ENCODE measurements around the gene NFIB. TPM values are rescaled to one million over a fixed set of nuclear protein-coding genes. Genes with fewer than 3 reads are reported as not detected.

Gene NFIB
- total and polyA plus RNA-seq, 2 donors (not counting 3 experiments of a cell fraction or from before 2014, with no cell fraction given) = 26.4 to 174 TPM

DNA sequence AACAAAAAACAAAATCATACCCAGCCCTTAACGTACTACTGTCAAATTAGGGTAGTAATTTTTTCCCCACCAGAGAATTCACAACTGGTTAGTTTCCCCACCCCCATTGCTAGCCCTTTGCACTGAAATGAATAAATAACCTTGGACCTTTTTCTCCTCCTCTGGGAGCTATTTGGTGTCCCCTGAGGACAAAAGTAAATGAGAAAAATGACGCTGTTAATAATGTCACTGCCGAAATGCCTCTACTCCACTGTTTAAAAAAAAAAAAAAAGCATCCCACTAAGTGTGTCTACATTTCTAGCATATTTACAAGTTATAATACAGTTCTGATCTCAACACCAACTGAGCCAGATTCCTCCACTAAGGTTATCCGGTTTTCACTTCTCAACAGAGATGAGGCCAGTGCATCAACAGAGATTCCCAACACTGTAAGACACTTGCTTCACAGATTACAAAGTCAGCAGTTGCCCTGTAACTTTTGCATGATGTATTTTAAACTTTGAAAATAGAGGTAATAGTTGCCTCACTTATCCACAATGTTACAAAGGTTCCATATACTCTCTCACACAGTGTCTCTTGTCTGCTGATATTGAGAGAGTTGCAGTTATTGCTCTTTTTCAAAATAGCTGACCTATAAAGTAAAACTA, 5.1 kb upstream of the NFIB start:
- H3K9me3 ChIP-seq (replicated peaks; ENCODE audit: control insufficient read depth, insufficient read depth, low read length) = no peaks in the 10 kb centered on the region
- peak overlapping the region; percentile 94 for H3K27ac ChIP-seq (ENCODE audit: insufficient read depth, low read depth, low read length)
- ChIA-PET POLR2A (interaction anchor here (0.6 kb wide), 1 partner anchor 731 kb away, joined by 4 read pairs; no protein-coding TSS in a partner anchor), CTCF (interaction anchor here (0.9 to 4.2 kb wide), 6 partner anchors 28 to 891 kb away, joined by 3 to 25 read pairs (median 3); no protein-coding TSS in a partner anchor)
- peaks cover 36% of the 10 kb centered on the region for H3K79me2 ChIP-seq (ENCODE audit: control insufficient read depth, insufficient read depth, low read length)
- intact Hi-C loops (cut with micrococcal nuclease) (loop anchor here (10.0 kb wide), 1 partner anchor 754 kb away; no protein-coding TSS in a partner anchor), dilution Hi-C loops (cut with MboI; ENCODE audit: extremely low pct_ligation_motif_present, low sequenced_read_pairs) (no loop called here)
- no TSS peak for BruUV-seq (replicated peaks)
- H3K27me3 ChIP-seq (ENCODE audit: control insufficient read depth in 2 of 2, insufficient read depth in 2 of 2, low read length in 2 of 2) = no peaks in the 10 kb centered on the region
- FAIRE-seq = no peak
- peak overlapping the region in 1 of 3 experiments; percentile 22 for H3K4me3 ChIP-seq (replicated peaks in 1 of 3; ENCODE audit: insufficient read depth in 1 of 3, low read depth in 1 of 3, low read length in 3 of 3)
- H3K9ac ChIP-seq (replicated peaks; ENCODE audit: extremely low read depth, insufficient read depth, low read length) = peak overlapping the region; percentile 24
- H3K36me3 ChIP-seq (ENCODE audit: control insufficient read depth in 2 of 2, extremely low read depth in 1 of 2, insufficient read depth in 2 of 2, low read length in 2 of 2) = no peaks in the 10 kb centered on the region
- H2AFZ ChIP-seq (ENCODE audit: low read depth, low read length) = no peak overlapping the region
- H4K20me1 ChIP-seq (replicated peaks; ENCODE audit: control insufficient read depth, extremely low read depth, insufficient read depth, low read length) = no peaks in the 10 kb centered on the region
- peak overlapping the region; percentile 92 for H3K4me2 ChIP-seq (ENCODE audit: insufficient read depth, low read length)
- peaks cover 69% of the 10 kb centered on the region for H3K4me1 ChIP-seq (ENCODE audit: control insufficient read depth, extremely low read depth, insufficient read depth, low read length)
- H3K9me1 ChIP-seq (replicated peaks; ENCODE audit: control insufficient read depth, extremely low read depth, insufficient read depth, low read length) = no peaks in the 10 kb centered on the region
- DNase-seq (ENCODE audit: low read depth, low spot score) = peak; percentile 45
- TF ChIP-seq, protein P1, sequence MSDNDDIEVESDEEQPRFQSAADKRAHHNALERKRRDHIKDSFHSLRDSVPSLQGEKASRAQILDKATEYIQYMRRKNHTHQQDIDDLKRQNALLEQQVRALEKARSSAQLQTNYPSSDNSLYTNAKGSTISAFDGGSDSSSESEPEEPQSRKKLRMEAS (IDR thresholded peaks at IDR 0.05; ENCODE audit: insufficient read depth, insufficient read length) = no peak
- no peak for TF ChIP-seq CTCF (IDR thresholded peaks at IDR 0.05; ENCODE audit: extremely low read depth in 1 of 2, insufficient read depth in 1 of 2, low read depth in 1 of 2, low read length in 2 of 2)
- TF ChIP-seq EZH2 (IDR thresholded peaks at IDR 0.05; ENCODE audit: borderline replicate concordance, low read depth, low read length, severe bottlenecking) = no peak
- no peak for TF ChIP-seq POLR2AphosphoS5 (IDR thresholded peaks at IDR 0.05; ENCODE audit: insufficient read depth, low read depth, low read length)
- no peak for TF ChIP-seq POLR2A (IDR thresholded peaks at IDR 0.05; ENCODE audit: low read depth, low read length)
- TF ChIP-seq FOS (IDR thresholded peaks at IDR 0.05; ENCODE audit: borderline replicate concordance, insufficient read depth, low read length) = no peak
- TF ChIP-seq JUN (IDR thresholded peaks at IDR 0.05; ENCODE audit: borderline replicate concordance, insufficient read depth, insufficient read length, low read depth) = no peak

Data from endothelial cell of umbilical vein (primary cell).